Measurements from ENCODE around the gene ZNF668.

- TF ChIP-seq EP300 (IDR thresholded peaks at IDR 0.05; ENCODE audit: low read depth) = no peak
- no peak for TF ChIP-seq CTCF (IDR thresholded peaks at IDR 0.05)
- TF ChIP-seq POLR2AphosphoS5 (IDR thresholded peaks at IDR 0.05) = no peak
- no peak for TF ChIP-seq POLR2A (IDR thresholded peaks at IDR 0.05)
These were observed 34.9 kb upstream of the ZNF668 start for GRCh38 chr16:31108794-31109558.
